SK-MEL-5 (cell line): ENCODE measurements around the gene SHROOM3. TPM values are rescaled to one million over a fixed set of nuclear protein-coding genes. Genes with fewer than 3 reads are reported as not detected.

Experiments
- DNase-seq: peaks from one replicate; pipeline ENCODE4 v3.0.0-alpha.2; 2016; ENCODE audit warnings: low read depth, low spot score
- in situ Hi-C: cut with HindIII; loops from 2 replicates; pipeline ENCODE4 v1.10.0; 2016; ENCODE audit warnings: low sequenced_read_pairs, high pct_unique_total_duplicates, low pct_unique_long_range_greater_than_20kb
- total RNA-seq: library from RNA; depleted of rRNA; stranded (reverse); fragments of >200 nt; shearing (Covaris generic); gene quantifications from 2 replicates; pipeline ENCODE4 v1.2.3, GENCODE V29; 2014

SHROOM3 gene
- total RNA-seq, 1 experiment from 2014 or later = 0.82 TPM

DNA sequence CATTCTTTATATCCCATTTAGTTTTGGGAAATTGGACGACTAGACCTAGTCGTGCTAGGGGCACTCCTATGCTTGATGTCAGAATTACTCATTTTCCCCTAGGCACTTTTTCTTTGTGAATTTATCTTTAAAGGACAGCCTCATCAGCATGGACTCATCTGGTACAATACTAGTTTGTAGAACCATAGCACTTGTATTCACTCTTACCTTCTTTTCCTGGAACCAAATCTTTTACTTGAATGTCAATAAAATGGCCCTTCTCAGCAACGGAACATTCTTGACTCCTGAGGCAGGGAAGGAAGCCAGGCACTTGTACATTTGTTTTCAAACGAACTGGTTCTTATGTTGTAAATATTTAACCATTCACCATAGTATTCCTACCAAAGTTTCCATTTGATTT lies 187.1 kb downstream of the SHROOM3 start:
- peak; percentile 9 for DNase-seq
- in situ Hi-C loops = no loop called here

DNA sequence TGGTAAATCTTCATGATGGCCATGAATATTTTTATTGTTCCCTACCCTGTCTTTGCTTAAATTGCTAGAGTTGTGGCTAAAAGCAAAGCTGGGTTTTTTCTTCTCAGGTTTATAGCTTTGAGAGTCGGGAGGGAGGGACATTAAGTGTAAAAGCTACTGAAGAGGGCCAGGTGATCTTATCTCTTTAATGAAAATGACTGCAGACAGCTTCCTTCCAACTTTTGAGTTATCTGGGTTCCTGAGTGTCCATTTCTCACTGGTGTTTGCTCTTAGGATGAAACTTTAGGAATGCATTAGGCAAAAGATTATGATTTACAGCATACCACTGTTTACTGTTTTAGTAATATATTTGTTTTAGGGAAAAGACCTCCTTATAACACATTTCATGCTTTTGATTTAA lies 187.7 kb downstream of the SHROOM3 start:
- in situ Hi-C loops = no loop called here
- no peak for DNase-seq

DNA sequence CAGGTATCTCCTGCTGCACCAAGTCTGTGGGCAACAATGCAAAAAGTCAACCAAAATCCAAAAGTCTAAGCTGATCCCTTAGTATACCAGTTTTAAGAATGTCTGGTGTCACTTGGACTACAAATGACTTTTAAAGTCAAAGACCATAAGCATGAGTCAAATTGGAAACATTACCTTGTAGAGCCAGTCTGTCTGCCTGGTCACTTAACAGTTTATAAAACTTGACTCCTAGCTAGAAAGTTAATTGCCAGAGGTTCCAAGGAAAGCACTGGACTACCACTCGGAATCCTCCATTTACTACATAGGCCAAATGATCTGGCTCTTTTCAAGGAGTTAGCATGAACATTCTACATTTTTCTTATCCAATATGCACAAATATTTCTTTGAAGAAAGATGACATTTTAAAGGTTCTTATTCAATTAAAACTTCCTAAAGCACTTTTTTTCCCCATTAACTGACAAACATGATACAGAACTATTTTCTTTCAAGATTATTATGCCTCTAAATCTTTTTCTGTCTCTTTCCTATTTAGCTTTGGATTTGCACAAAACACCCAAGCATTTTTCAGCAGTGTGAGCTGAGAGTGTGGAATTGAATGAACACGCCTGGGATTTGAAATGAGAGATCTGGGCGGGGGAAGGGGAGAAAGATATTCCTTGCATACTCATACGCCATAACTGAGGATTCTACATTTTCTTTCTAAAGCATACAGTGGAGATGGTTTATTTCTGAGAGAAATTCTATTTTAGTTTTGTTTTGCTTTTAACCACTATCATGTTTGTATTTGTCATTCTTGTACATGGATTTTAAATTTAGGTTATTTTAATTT lies 188.4 kb downstream of the SHROOM3 start:
- no peak for DNase-seq
- in situ Hi-C loops = no loop called here

DNA sequence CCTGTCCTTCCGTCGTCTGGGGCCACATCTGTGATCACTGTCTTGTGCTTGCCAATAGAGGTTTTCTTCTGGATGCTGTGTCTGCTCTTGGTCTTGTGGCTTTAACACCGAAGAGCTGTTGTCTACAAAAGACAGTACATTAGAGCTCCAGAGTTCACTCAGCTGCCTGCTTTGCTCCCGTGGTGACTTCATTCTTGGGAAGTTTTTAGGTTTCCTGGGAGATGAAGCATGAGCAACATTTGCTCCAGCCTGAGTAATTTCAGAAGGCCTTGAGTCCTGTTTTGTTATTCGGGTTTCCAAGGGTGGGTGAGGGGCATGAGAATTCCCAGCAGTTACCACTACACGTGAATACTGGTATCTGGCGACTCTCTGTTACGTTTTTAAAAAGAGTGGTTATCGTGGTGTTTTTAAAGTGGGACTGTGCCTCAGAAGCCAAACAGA lies 189.2 kb downstream of the SHROOM3 start:
- no peak for DNase-seq
- in situ Hi-C loops = no loop called here

DNA sequence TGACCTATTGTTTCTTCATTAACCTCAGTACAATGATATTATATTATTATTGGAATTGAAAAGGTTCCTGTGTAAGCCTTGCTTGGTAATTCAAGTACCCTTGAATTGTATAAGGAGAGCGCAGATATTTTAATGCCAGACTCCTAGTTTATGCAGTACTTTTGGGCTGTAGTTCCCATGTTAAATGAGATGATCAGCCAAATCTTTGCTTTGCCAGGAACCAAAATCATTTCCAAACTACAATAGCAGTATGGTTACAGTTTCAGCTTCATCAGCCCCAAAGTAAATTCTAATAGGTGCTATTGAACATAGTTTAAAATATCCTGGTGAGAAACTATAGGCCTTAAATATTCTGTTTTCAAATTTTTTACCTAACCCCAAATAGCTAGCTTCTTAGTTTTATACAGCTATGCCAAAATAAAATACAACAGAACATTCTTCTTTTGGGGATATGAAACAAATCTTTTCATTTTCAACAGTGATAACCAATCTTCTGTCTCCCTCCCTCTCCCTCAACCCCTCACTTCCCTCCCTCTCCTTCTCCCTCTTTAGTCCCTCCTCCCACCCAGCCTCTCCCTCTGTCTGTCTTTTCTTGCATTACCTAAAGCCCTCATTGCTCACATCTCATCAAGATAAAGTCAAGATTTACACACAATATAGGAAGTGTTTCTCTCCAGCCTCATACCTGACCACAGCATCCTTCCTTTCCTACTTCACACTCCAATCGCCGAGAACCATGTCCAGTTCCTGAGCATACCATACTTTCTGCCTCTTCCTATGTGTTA lies 190.1 kb downstream of the SHROOM3 start:
- in situ Hi-C loops = no loop called here
- no peak for DNase-seq

DNA sequence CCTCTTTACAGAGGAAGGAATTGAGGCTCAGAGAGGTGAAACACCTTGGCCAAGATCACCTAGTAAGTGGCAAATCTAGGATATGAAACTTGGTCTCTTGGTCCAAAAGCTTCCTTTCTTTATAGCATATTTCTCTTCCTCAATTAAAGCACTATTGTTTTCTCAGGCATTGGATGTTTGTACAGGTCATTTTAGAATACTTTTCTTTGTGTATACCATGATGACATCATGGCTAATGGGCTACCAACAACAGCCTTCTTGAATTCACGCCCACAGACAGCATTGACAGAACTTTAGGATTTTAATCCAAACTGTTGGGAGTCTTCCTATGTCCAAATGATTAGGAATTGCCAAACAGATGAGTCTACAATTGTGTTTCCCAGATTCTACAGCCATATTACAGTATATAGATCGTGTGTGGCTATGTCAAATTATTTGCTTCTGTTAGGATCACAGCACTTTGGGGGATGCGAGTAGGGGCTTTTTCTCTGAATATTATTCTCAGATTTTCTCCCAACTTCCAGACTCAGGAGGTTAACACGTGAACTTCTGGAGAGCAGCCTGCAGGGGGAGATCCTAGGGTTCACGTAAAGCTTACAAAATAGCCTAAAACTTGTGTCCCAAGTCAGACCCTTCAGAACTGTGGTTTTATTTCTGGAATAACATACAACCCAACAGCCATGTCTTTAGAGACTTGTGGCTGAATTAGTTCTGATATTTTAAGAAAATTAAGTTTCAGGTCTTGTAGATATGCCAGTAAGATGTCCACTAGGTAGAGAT lies 191.8 kb downstream of the SHROOM3 start:
- peak; percentile 37 for DNase-seq
- in situ Hi-C loops = no loop called here

DNA sequence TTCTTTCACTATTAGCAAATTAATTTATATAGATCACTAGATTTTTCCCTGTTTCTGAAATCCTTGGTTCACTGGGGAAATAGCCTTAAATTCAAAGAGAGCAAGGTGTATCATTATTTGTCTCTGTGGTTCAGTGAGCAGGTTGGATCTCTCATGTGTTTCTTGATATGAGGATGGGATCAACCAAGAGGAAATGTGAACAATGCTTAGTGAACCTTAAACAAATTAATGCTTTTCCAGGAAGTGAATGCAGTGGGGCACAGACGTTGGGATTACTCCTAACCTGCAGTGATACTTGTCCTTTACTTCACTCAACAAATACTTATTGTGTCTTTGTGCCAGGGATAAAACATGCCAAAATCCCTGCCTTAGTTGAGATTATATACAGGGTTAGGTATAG lies 193.2 kb downstream of the SHROOM3 start:
- in situ Hi-C loops = no loop called here
- no peak for DNase-seq

DNA sequence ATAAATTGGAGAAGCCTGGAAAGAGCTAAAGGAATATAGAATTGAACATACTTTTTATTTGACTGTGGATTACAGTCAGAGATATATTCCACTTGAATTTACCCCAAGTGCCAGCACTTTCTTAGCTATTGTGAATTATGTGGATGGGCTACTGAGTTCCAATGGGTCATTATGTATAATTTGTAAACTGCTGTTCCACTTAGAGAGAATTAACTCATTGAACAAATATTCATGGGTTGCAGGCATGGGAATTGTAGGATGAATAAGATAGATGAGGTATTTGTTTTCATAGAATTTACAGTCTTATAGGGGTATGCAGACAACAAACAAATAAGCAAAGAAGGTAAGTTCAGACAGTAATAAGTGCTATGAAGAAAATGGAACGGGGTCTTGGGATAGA lies 195.7 kb downstream of the SHROOM3 start:
- no peak for DNase-seq
- in situ Hi-C loops = no loop called here

DNA sequence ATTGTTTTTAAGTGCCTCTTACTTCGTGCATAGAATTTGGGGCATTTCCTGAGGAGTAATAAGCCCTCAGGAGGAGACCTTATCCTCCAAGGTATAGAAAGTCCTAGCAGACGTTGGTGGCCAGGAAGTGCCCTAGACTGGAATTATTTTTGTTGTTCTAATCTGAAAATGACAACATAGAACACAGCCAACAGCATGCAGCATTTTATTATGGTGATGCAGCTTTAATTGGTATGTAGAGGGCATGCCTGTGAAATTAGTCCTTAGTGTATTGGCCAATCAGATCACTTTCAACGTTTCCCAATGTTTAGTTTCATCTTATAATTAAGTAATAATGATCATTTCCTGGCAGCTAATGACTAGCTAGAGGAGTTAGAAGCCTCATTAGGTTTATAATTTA lies 199.2 kb downstream of the SHROOM3 start:
- in situ Hi-C loops = no loop called here
- no peak for DNase-seq

DNA sequence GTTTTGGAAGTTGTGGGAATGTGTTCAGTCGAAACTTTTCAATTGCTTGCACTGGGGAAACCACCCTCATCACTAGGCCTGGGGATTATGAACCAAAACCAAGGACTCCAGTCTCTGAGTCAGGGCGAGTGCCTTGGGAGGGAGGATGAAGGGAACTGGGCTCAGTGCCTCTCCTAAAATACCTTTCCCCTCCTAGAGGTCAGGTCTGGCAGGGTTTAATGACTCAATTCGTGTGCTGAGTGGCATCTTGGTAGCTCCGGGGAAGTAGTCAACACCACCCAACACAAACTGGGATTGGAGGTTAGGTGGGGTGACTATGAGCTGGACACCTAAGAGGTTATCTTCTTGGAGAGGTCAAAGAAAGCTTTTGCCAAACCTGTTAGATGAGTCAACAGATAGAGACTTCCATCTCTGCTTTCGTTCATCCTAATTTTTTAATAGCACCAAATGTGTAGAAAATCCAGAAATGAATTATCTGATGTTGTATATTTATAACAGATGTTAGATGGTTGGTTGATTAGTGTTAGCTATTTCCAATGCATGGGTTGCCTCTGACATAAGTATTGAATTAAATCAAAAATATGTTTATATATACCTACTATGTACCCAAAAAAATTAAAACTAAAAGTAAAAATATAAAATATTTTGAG lies 202.8 kb downstream of the SHROOM3 start:
- no peak for DNase-seq
- in situ Hi-C loops = no loop called here

DNA sequence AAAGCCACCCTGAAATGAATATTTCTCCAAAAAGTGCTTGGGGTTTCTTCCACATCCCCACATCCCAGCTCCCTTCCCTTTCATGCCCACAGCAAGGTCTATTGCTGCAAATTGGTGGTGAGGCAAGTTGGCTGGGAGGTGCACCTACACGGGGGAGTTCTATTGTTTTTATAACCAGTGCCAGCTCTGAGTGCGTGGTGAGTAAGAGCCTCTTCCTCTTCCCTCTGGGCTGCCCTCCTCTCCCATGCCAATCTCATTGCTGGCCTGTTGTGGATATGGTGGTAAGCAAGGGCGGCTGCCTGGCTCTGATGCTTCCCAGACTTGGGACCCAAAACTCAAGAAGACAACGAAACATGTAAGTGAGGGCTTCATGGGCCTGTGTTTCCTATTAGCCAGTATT lies 204.3 kb downstream of the SHROOM3 start:
- in situ Hi-C loops = no loop called here
- DNase-seq = no peak

DNA sequence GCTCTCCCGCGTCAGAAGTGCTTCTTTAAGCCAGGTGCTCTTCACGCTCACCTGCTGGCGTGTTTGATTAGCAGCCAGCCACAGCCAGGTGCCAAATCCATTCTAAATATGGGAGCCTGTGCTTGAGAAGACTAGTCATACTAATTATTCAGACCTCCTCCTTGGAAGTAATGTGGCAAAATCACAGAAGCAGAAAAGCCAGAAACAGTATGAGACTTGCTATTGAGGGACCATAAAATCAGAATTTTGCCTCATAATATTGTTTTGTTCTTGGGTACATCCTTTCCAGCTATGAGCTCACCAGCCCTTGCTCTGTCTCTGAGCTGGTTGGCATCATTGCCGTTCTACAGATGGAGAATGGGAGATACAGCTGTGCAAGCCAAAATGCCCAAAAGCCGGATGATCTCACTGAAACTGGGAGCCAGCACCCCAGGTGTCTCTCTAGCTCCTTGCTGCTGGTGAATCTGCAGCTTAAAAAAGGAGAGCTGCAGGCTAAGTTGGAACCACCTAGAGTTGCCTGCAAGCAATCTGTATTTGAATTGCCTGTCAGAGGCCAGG lies 205.4 kb downstream of the SHROOM3 start:
- DNase-seq = no peak
- in situ Hi-C loops = no loop called here

DNA sequence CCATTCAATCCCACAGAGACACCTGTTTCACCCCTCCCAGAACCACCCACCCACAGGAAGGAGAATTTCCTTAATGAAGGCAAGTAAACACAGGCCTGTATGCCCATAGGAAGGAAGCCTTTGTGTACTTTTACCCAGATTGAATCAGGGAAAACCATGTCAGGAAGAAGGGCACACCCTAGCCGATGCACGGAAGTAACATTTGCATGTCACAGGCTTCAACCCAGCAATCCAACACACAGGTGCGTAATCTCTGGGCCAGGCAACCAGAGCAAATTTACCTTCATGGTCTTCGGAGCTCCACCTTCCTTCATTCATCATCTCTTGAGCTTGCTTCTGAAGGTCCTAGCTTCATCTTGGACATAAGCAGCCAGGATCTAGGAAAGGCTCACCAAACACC lies 206.3 kb downstream of the SHROOM3 start:
- no peak for DNase-seq
- in situ Hi-C loops = no loop called here

DNA sequence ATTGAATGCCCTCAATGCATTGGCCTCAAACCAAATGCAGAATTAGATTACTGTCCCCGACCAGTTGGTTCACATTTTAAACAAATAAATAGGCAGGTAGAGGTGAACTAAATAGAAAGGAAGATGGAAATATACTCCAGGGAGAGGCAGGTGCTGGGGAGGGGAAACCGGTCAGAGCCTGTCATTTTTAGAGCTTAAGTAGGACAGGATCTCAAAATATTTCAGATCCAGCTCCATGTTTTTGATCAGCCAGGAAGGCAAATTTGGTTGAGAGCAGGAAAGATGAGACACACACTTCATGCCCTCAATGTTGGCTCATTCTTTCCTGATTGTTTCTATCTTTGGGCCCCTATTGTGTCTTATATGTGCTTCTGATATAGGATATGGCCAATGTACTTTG lies 206.7 kb downstream of the SHROOM3 start:
- DNase-seq = no peak
- in situ Hi-C loops = no loop called here

DNA sequence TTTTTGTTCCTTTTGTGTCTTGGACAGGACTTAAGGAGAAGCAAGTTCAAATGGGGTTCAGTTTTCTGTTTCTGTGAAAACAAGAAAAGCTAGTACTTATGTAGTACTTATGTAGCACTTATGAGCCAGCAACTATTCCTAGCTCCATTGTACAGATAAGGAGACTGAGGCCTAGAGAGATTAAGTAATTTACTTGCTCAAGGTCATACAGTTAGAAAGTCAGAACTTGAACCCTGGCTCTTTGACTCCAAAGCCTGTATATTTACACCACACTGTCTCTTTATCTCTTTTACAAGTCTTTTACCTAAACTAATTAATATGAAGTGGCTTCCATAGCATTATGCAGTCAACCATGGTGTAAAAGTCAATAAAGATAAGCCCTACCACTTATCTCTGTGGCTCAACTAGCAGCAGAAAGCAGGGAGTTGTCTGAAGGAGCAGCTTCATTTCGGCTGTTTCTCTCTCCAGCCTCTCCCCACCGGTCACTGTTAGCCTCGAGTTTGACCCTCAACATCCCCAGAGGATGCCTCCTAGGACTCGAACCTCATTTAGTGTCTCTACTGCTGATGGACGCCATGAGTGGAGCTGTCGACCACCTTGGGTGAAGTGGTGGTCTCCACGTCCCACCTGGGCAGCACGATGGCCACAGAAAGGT lies 209.9 kb downstream of the SHROOM3 start:
- in situ Hi-C loops = no loop called here

DNA sequence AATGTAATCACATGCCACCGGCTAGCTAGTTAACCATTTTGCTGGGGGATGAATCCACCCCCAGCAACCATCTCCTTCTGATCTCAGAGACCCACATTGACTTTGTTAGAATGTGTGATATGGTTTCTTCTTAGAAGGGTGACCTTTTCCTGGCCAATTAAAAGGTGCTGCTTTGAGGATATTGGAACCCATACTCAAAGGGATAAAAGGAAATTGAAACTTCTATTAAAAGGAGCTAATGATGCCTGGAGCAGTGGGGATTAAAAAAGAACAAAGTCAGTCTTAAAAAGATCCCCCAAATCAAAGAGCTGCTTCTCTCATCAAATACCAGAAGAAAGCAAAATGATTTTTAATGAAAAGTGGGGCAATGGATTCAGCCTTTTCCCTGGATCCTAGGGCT lies 214.1 kb downstream of the SHROOM3 start:
- in situ Hi-C loops = no loop called here
- no peak for DNase-seq

More for the DNA sequence above, 209.9 kb downstream of the SHROOM3 start:
- DNase-seq = no peak

DNA sequence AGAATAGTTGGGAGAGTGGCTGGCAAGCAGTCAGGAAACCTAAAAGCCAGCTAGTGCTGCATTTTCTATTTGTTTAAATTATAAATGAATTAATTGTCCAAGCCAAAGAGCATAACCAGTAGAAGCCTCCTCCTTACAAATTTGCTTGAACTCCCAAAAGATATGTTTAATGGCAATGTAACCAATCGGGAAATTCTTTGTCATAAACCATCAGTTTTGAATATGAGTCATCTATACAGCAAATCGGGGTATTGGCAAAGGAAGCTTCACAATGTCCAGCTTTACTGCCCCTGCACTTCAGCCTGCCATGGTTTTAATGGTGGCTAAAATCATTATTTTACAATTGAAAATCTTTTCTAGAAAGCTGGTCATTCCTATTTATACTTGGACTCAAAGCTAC lies 216.6 kb downstream of the SHROOM3 start:
- in situ Hi-C loops = no loop called here

More for the DNA sequence above, 216.6 kb downstream of the SHROOM3 start:
- DNase-seq = no peak
